Esophagus (tissue), 2 donors: ENCODE results near the gene BMI1. TPM values are rescaled to one million over a fixed set of nuclear protein-coding genes. Genes with fewer than 3 reads are reported as not detected.
"Not testable (repeated sequence)": the region's sequence is repeated elsewhere in the genome, so short reads cannot be mapped to it uniquely, and the experiment has no call there.

Experiments
- H3K27ac ChIP-seq, 2 donors: one replicate each; pipeline ENCODE4 v1.5.1; 2013; ENCODE audit warnings: low read depth in 2 of 2, mild to moderate bottlenecking in 2 of 2, inconsistent platforms in 1 of 2, low read length in 1 of 2, moderate library complexity in 1 of 2
- H3K27me3 ChIP-seq, 2 donors: one replicate each; pipeline ENCODE4 v1.6.1; 2013; ENCODE audit warnings: low read length in 2 of 2, control low read depth in 1 of 2, mild to moderate bottlenecking in 1 of 2; ENCODE audit not compliant: insufficient read depth in 2 of 2, control insufficient read depth in 1 of 2
- H3K36me3 ChIP-seq, 2 donors: one replicate each; pipeline ENCODE4 v1.6.1; 2013; ENCODE audit warnings: low read length in 1 of 2; ENCODE audit not compliant: control insufficient read depth in 2 of 2, insufficient read depth in 2 of 2
- H3K4me1 ChIP-seq, 2 donors: one replicate each; pipeline ENCODE4 v1.6.1; 2013; ENCODE audit warnings: low read length in 1 of 2; ENCODE audit not compliant: control insufficient read depth in 2 of 2, insufficient read depth in 2 of 2
- H3K4me3 ChIP-seq, 2 donors: one replicate each; pipeline ENCODE4 v1.5.1; 2013; ENCODE audit warnings: low read length in 2 of 2, mild to moderate bottlenecking in 2 of 2, low read depth in 1 of 2, moderate library complexity in 1 of 2
- H3K9me3 ChIP-seq, 2 donors: one replicate each; pipeline ENCODE4 v1.6.1; 2013; ENCODE audit warnings: mild to moderate bottlenecking in 2 of 2, low read depth in 1 of 2, low read length in 1 of 2, moderate library complexity in 1 of 2; ENCODE audit not compliant: control insufficient read depth in 2 of 2, insufficient read depth in 1 of 2
- WGBS, 2 donors: extraction: QIAGEN DNeasy Blood & Tissue Kit; methylation state at CpG; one replicate each; pipeline ENCODE4 v1.1.7; 2013; 5-methylcytosine and 5-hydroxymethylcytosine counted together
- polyA plus RNA-seq, 2 donors: library from polyadenylated mRNA; stranded (reverse); fragments of 200-250 nt; gene quantifications; one replicate each; pipeline ENCODE4 v1.2.3, GENCODE V29; 2013
- donor health status: healthy with polysubstance abuse.
- donor health status: Bipolar disorder and iron deficiency.

BMI1 gene
- polyA plus RNA-seq, 2 donors = 9.8 to 11.3 TPM

GRCh38 chr10:22308390-22308789 lies 12.5 kb upstream of the BMI1 start:
- Histone ChIP-seq H3K4me3 (no peak overlapping the region), H3K27ac (no peak overlapping the region), H3K9me3 (no peaks in the 10 kb centered on the region), H3K27me3 (no peaks in the 10 kb centered on the region), H3K36me3 (no peaks in the 10 kb centered on the region), H3K4me1 (no peaks in the 10 kb centered on the region)
- WGBS, 2 donors = 69 to 76% methylated on average over 2 of the region's 2 CpGs

DNA sequence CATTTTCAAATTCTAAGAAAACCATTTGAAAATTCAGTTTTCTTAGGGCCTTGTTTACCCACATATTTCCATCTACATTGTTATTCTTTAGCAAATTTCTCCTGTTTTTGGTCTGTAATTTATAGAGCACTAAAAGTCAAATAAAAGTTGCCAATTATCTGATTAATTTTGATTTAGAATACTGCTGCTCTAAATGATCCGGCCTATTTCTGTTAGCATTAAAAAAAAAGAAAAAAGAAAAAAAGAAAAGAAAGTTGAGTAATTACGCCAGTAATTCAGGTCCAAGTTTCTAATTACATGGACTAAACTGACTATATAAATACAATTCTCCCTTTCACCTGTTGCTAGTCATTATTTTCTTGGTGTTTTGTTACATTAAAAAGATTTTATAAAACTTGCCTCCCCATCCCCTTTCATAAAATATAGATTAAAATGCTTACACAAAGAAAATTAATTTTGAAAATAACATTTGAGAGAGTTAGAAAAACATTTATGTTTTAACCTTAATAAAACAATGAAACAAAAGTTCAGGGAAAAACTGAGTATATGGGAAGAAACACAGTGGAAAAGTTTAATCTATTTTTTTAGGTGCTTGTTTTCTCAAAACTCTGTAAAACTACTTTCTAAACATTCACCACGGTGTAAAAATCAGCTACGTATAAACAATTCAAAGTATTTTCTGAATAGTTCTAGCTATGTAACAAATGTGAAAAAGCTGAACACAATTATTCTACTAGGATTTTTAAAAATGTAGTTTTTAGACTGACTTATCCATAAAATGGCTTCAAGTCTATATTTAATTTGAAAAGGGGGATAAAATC lies 11.5 kb upstream of the BMI1 start:
- 96 to 97% methylated on average over 4 of the region's 4 CpGs for WGBS, 2 donors
- H3K36me3 ChIP-seq = no peaks in the 10 kb centered on the region
- H3K27ac ChIP-seq = no peak overlapping the region
- H3K4me3 ChIP-seq = no peak overlapping the region
- H3K4me1 ChIP-seq = no peaks in the 10 kb centered on the region
- no peaks in the 10 kb centered on the region for H3K27me3 ChIP-seq
- H3K9me3 ChIP-seq = no peaks in the 10 kb centered on the region

DNA sequence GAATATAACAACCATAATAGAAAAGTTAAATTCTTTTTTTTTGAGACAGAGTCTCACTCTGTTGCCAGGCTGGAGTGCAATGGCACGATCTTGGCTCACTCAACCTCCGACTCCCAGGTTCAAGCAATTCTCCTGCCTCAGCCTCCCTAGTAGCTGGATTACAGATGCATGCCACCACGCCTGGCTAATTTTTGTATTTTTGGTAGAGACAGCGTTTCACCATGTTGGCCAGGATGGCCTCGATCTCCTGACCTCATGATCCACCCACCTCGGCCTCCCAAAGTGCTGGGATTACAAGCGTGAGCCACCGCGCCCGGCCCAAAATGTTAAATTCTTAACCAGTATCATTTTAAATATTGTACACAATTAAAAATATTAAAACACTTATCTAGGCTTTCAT lies 10.9 kb upstream of the BMI1 start:
- H3K36me3 ChIP-seq, H3K27me3 ChIP-seq, H3K4me3 ChIP-seq, H3K4me1 ChIP-seq, H3K27ac ChIP-seq, H3K9me3 ChIP-seq: not testable (repeated sequence)
- 95% methylated on average over 10 of the region's 10 CpGs for WGBS, 2 donors

- Histone ChIP-seq H3K4me1 (no peaks in the 10 kb centered on the region), H3K27ac (no peak overlapping the region), H3K27me3 (no peaks in the 10 kb centered on the region), H3K4me3 (no peak overlapping the region), H3K9me3 (no peaks in the 10 kb centered on the region), H3K36me3 (no peaks in the 10 kb centered on the region)
Observed at GRCh38 chr10:22310928-22311327, 10.0 kb upstream of the BMI1 start.

DNA sequence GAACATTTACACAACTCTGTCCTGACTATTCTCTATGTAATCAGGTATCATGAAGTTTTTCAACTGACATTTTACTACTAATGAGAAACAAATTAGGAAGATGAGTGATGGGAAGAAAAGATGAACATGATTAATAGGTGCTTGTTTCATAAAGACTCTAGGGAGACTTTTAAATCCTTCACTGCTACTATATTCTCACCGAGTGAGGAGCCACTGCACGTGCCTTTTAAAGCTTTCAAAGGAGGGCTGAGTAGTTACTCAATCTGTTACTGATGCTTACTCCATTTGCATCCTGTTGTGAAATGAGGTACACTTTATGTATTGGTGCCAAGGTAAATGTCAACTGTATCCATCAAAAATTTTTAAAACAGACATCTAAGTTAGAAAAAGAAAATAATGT lies 6.0 kb upstream of the BMI1 start:
- Histone ChIP-seq H3K27ac (no peak overlapping the region), H3K4me3 (no peak overlapping the region)

DNA sequence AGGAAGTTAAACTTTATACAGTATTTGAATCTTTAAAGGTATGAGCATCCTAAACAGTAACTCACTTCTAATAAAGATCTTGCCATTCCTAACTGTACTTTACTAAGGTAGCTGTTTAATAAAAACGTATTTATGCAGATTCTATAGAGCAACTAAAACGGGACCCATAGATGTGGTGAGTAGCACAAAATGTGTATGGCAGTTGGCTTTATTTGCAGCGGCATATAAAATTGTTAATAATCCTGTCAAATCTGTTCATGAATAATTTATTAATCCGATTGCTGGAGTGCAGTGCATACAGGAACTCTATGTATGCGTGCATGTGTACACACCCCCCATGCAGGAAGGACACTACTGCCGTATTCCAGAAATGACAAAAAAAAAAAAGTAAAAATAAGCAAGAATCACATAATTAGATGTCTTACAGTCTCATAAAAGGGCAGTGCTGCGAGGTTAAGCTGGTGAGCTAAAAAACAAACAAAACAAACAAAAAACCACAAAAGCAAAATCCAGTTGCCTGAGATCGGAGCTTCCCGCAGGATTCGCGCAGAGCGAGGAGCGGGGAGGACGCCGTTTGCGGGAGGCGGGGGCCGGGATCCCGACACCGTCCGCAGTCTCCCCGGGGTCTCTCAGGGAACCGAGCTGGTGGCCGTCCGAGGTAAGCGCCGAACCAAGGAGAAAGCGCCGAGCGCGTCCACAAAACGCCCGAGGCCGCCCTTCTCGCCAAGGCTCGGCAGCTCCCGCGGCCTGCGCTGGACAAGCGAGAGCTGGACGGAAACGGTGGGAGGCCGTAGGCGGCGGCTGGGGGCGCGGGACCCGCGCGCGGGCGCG lies 5.2 kb upstream of the BMI1 start:
- Histone ChIP-seq H3K36me3 (no peaks in the 10 kb centered on the region), H3K4me3 (peak overlapping the region; percentile 67 to 86), H3K27ac (peak overlapping the region; percentile 81 to 93), H3K27me3 (no peaks in the 10 kb centered on the region), H3K9me3 (no peaks in the 10 kb centered on the region), H3K4me1 (no peaks in the 10 kb centered on the region)
- 1 to 2% methylated on average over 51 to 53 of the region's 53 CpGs for WGBS, 2 donors

More for the DNA sequence above, 6.0 kb upstream of the BMI1 start:
- no peaks in the 10 kb centered on the region for H3K4me1 ChIP-seq
- H3K36me3 ChIP-seq = no peaks in the 10 kb centered on the region
- H3K27me3 ChIP-seq = no peaks in the 10 kb centered on the region
- 64 to 75% methylated on average over 2 of the region's 2 CpGs for WGBS, 2 donors
- H3K9me3 ChIP-seq = no peaks in the 10 kb centered on the region

GRCh38 chr10:22316286-22317075 lies 4.4 kb upstream of the BMI1 start, which contains the start of gene COMMD3:
Gene COMMD3, plus strand, starts transcription at chr10:22316388. Its CDS starts 30 bp downstream, at chr10:22316418.
- H3K36me3 ChIP-seq = no peaks in the 10 kb centered on the region
- no peaks in the 10 kb centered on the region for H3K4me1 ChIP-seq
- peak within 1 kb of the TSS; percentile 81 to 93 for H3K27ac ChIP-seq
- H3K4me3 ChIP-seq = peak within 1 kb of the TSS; percentile 67 to 86
- H3K9me3 ChIP-seq = no peaks in the 10 kb centered on the region
- 0 to 1% methylated on average over 43 to 63 of the region's 63 CpGs for WGBS, 2 donors
- H3K27me3 ChIP-seq = peaks cover 0 to 1% of the 10 kb centered on the region in 2 donors

- 12 to 14% methylated on average over 9 of the region's 9 CpGs for WGBS, 2 donors
Observed at GRCh38 chr10:22317076-22317370, 3.9 kb upstream of the BMI1 start.

GRCh38 chr10:22317771-22318565 lies 2.9 kb upstream of the BMI1 start:
- Histone ChIP-seq H3K27me3 (peaks cover 0 to 7% of the 10 kb centered on the region in 2 donors), H3K4me3 (no peak overlapping the region), H3K9me3 (no peaks in the 10 kb centered on the region), H3K36me3 (no peaks in the 10 kb centered on the region), H3K27ac (no peak overlapping the region), H3K4me1 (no peaks in the 10 kb centered on the region)
- 82 to 86% methylated on average over 6 of the region's 6 CpGs for WGBS, 2 donors

More at GRCh38 chr10:22317076-22317370, 3.9 kb upstream of the BMI1 start:
- Histone ChIP-seq H3K4me3 (peak overlapping the region; percentile 67 to 86), H3K36me3 (no peaks in the 10 kb centered on the region), H3K27me3 (peaks cover 0 to 6% of the 10 kb centered on the region in 2 donors), H3K27ac (peak overlapping the region; percentile 81 to 93), H3K9me3 (no peaks in the 10 kb centered on the region), H3K4me1 (no peaks in the 10 kb centered on the region)
